Activated CD8-positive, alpha-beta T cell treated with anti-CD3 and anti-CD28 coated beads for 36 hours (primary cell): ENCODE measurements around the gene TBC1D21. TPM values are rescaled to one million over a fixed set of nuclear protein-coding genes. Genes with fewer than 3 reads are reported as not detected.

Source experiments
- ATAC-seq: fragments of 200-7000 bp; cut with Tn5 transposase; one replicate; pipeline ENCODE4 v1.10.0; 2021; ENCODE audit warnings: mild to moderate bottlenecking, moderate library complexity
- CTCF ChIA-PET: fragments of 350-600 bp; sonication (Branson Sonifier 250); formaldehyde crosslinking; loops from one replicate; lab custom pipeline; 2021; ENCODE audit warnings: antibody characterized with exemption; lab: Charles Lee
- POLR2A ChIA-PET: fragments of 350-600 bp; sonication (Branson Sonifier 250); formaldehyde crosslinking; loops from one replicate; lab custom pipeline; 2021; ENCODE audit warnings: antibody characterized with exemption; lab: Charles Lee
- DNase-seq: peaks from one replicate; pipeline ENCODE4 v3.0.0-alpha.2; 2020
- H3K27ac Mint-ChIP-seq: one replicate; pipeline ENCODE4 v1.8.0; 2021; ENCODE audit warnings: mild to moderate bottlenecking, mixed read lengths
- H3K27me3 Mint-ChIP-seq: one replicate; pipeline ENCODE4 v1.8.0; 2021; ENCODE audit warnings: mixed read lengths
- H3K36me3 Mint-ChIP-seq: one replicate; pipeline ENCODE4 v1.8.0; 2021; ENCODE audit warnings: low read depth, mixed read lengths
- H3K4me1 Mint-ChIP-seq: one replicate; pipeline ENCODE4 v1.8.0; 2021; ENCODE audit warnings: low read depth, mixed read lengths
- H3K4me3 Mint-ChIP-seq: one replicate; pipeline ENCODE4 v1.8.0; 2021; ENCODE audit warnings: mild to moderate bottlenecking, moderate library complexity, mixed read lengths
- H3K9me3 Mint-ChIP-seq: one replicate; pipeline ENCODE4 v1.8.0; 2021; ENCODE audit warnings: mixed read lengths
- CTCF ChIP-seq: fragments of 200-600 bp; IDR thresholded peaks from one replicate; pipeline ENCODE4 v1.8.0; 2022; ENCODE audit warnings: antibody characterized with exemption, mild to moderate bottlenecking
- intact Hi-C: fragments of 100-400 bp; cut with micrococcal nuclease; formaldehyde crosslinking; loops from one replicate; pipeline ENCODE4 v1.10.0; 2022
- total RNA-seq, 2 experiments: library from RNA; stranded (reverse); gene quantifications; one replicate each; pipeline ENCODE4 v1.2.3, GENCODE V29; 2021

Gene TBC1D21
- total RNA-seq, 2 experiments from 2014 or later, result not detected

- no peak for TF ChIP-seq CTCF
- peaks cover 6% of the 10 kb centered on the region for H3K27me3 Mint-ChIP-seq
- H3K4me3 Mint-ChIP-seq, result no peak overlapping the region
- CTCF ChIA-PET, result interaction anchor here (1.8 kb wide), 1 partner anchor 31 kb away, joined by 7 read pairs; no protein-coding TSS in a partner anchor
- POLR2A ChIA-PET, result no interaction called here
- DNase-seq (no peak), ATAC-seq (no peak)
- H3K27ac Mint-ChIP-seq, result no peak overlapping the region
- H3K36me3 Mint-ChIP-seq, result no peaks in the 10 kb centered on the region
- intact Hi-C loops, result no loop called here
- H3K9me3 Mint-ChIP-seq, result no peaks in the 10 kb centered on the region
- no peaks in the 10 kb centered on the region for H3K4me1 Mint-ChIP-seq
These were observed 29.6 kb upstream of the TBC1D21 start for GRCh38 chr15:73843787-73844186.

GRCh38 chr15:73844356-73844755, 29.0 kb upstream of the TBC1D21 start:
- no peak overlapping the region for H3K27ac Mint-ChIP-seq
- no peak for ATAC-seq
- no peak for DNase-seq
- H3K9me3 Mint-ChIP-seq, result no peaks in the 10 kb centered on the region
- no peak overlapping the region for H3K4me3 Mint-ChIP-seq
- no peaks in the 10 kb centered on the region for H3K36me3 Mint-ChIP-seq
- no peak for TF ChIP-seq CTCF
- H3K4me1 Mint-ChIP-seq, result no peaks in the 10 kb centered on the region
- peaks cover 6% of the 10 kb centered on the region for H3K27me3 Mint-ChIP-seq
- intact Hi-C loops, result no loop called here
- CTCF ChIA-PET, result interaction anchor here (1.1 to 1.8 kb wide), 2 partner anchors 30 to 63 kb away, joined by 4 to 7 read pairs; no protein-coding TSS in a partner anchor
- POLR2A ChIA-PET, result no interaction called here

GRCh38 chr15:73845507-73845906, 27.9 kb upstream of the TBC1D21 start:
- H3K4me3 Mint-ChIP-seq, result no peak overlapping the region
- no peaks in the 10 kb centered on the region for H3K4me1 Mint-ChIP-seq
- H3K27ac Mint-ChIP-seq, result no peak overlapping the region
- H3K9me3 Mint-ChIP-seq, result no peaks in the 10 kb centered on the region
- no peaks in the 10 kb centered on the region for H3K36me3 Mint-ChIP-seq
- ChIA-PET POLR2A (interaction anchor here (0.5 kb wide), 1 partner anchor 1324 kb away, joined by 3 read pairs; no protein-coding TSS in a partner anchor), CTCF (interaction anchor here (1.8 kb wide), 1 partner anchor 29 kb away, joined by 7 read pairs; no protein-coding TSS in a partner anchor)
- ATAC-seq, result no peak
- TF ChIP-seq CTCF, result no peak
- intact Hi-C loops, result no loop called here
- no peak for DNase-seq
- H3K27me3 Mint-ChIP-seq, result peaks cover 6% of the 10 kb centered on the region

- H3K27ac Mint-ChIP-seq, result no peak overlapping the region
- ChIA-PET POLR2A (no interaction called here), CTCF (interaction anchor here (1.8 kb wide), 1 partner anchor 28 kb away, joined by 7 read pairs; no protein-coding TSS in a partner anchor)
- peaks cover 6% of the 10 kb centered on the region for H3K27me3 Mint-ChIP-seq
- H3K9me3 Mint-ChIP-seq, result no peaks in the 10 kb centered on the region
- DNase-seq (no peak), ATAC-seq (no peak)
- H3K36me3 Mint-ChIP-seq, result no peaks in the 10 kb centered on the region
- TF ChIP-seq CTCF, result no peak
- H3K4me1 Mint-ChIP-seq, result no peaks in the 10 kb centered on the region
- intact Hi-C loops, result no loop called here
- no peak overlapping the region for H3K4me3 Mint-ChIP-seq
These were observed 27.5 kb upstream of the TBC1D21 start for GRCh38 chr15:73845907-73846306.

- ATAC-seq (no peak), DNase-seq (no peak)
- CTCF ChIA-PET, result no interaction called here
- Mint-ChIP-seq H3K27me3 (peaks cover 12% of the 10 kb centered on the region), H3K27ac (no peak overlapping the region), H3K4me1 (no peaks in the 10 kb centered on the region), H3K9me3 (no peaks in the 10 kb centered on the region), H3K36me3 (no peaks in the 10 kb centered on the region), H3K4me3 (no peak overlapping the region)
- no peak for TF ChIP-seq CTCF
- POLR2A ChIA-PET, result no interaction called here
- intact Hi-C loops, result no loop called here
These were observed 23.7 kb upstream of the TBC1D21 start for GRCh38 chr15:73849641-73850040.
